Gastrocnemius medialis (tissue), 4 donors: ENCODE results near the gene EDN1.

ENCODE experiments used
- CTCF ChIP-seq, 5 experiments: fragments of 450-650 bp in 3 of 5; fragments of 200-600 bp in 2 of 5; sonication (generic) in 2 of 5; IDR thresholded peaks in 4 of 5; conservative IDR thresholded peaks in 1 of 5; 1 replicate in 4 of 5; 2 replicates in 1 of 5; pipeline ENCODE4 v1.5.1; 2016 to 2019; ENCODE audit warnings: antibody characterized with exemption in 5 of 5, mild to moderate bottlenecking in 3 of 5, moderate library complexity in 3 of 5
- POLR2A ChIP-seq, 2 donors: fragments of 450-650 bp; IDR thresholded peaks; one replicate each; pipeline ENCODE4 v1.6.1; 2017; ENCODE audit warnings: antibody characterized with exemption in 2 of 2, mild to moderate bottlenecking in 2 of 2, moderate library complexity in 2 of 2

- TF ChIP-seq CTCF (IDR thresholded peaks at IDR 0.05 in 4 of 5, conservative IDR thresholded peaks at IDR 0.05 in 1 of 5) (no peak), POLR2A (IDR thresholded peaks at IDR 0.05) (no peak)
These were observed 53.4 kb downstream of the EDN1 start for GRCh38 chr6:12343440-12344162.
